ENCODE measurements around the gene SPN. TPM values are rescaled to one million over a fixed set of nuclear protein-coding genes. Genes with fewer than 3 reads are reported as not detected.

The SPN gene
- total and polyA plus RNA-seq, 2 experiments from 2014 or later, result 0.03 to 0.05 TPM

DNA sequence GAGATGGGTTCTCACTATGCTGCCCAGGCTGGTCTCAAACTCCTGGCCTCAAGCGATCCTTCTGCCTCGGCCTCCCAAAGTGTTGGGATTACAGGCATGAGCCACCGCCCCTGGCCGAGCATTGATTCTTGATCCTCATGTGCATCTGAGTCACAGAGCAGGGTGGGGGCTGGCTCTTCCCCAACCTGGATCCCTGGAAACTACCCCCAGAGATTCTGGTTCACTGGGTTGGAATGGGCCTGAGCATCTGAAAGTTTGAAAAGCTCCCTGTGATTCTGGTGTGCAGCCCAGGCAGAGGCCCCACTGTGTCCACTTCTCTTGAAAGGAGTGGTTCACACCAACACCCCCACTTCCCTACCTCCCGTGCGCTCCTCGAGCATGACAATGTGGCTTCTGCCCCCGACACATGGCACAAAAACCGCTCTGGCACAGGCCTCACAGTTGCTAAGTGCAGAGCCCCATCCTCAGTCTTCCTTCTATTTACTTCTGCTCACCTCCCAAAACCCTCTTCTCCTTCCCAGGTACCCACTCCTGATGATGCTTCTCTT, 20.6 kb downstream of the SPN start:
- no peak for DNase-seq (ENCODE audit: low spot score)
- no peak overlapping the region for H3K4me3 ChIP-seq
- peaks cover 8% of the 10 kb centered on the region for H3K4me1 ChIP-seq (ENCODE audit: insufficient read depth)
- no peaks in the 10 kb centered on the region for H3K9me2 ChIP-seq (replicated peaks; ENCODE audit: insufficient read depth)
- H2AFZ ChIP-seq, result no peak overlapping the region
- no peak overlapping the region for H3K4me2 ChIP-seq
- no peaks in the 10 kb centered on the region for H3K27me3 ChIP-seq
- H3K9me3 ChIP-seq (ENCODE audit: low read depth), result no peaks in the 10 kb centered on the region
- no peak overlapping the region for H3K27ac ChIP-seq
- peaks cover 84% of the 10 kb centered on the region for H3K79me2 ChIP-seq
- no peak for TF ChIP-seq EZH2phosphoT487 (IDR thresholded peaks at IDR 0.05; ENCODE audit: low read depth, severe bottlenecking, unreplicated experiment)
- TF ChIP-seq EZH2 (IDR thresholded peaks at IDR 0.05; ENCODE audit: borderline replicate concordance), result no peak
- TF ChIP-seq, protein P1, sequence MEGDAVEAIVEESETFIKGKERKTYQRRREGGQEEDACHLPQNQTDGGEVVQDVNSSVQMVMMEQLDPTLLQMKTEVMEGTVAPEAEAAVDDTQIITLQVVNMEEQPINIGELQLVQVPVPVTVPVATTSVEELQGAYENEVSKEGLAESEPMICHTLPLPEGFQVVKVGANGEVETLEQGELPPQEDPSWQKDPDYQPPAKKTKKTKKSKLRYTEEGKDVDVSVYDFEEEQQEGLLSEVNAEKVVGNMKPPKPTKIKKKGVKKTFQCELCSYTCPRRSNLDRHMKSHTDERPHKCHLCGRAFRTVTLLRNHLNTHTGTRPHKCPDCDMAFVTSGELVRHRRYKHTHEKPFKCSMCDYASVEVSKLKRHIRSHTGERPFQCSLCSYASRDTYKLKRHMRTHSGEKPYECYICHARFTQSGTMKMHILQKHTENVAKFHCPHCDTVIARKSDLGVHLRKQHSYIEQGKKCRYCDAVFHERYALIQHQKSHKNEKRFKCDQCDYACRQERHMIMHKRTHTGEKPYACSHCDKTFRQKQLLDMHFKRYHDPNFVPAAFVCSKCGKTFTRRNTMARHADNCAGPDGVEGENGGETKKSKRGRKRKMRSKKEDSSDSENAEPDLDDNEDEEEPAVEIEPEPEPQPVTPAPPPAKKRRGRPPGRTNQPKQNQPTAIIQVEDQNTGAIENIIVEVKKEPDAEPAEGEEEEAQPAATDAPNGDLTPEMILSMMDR (IDR thresholded peaks at IDR 0.05; ENCODE audit: poor library complexity), result no peak
- no peaks in the 10 kb centered on the region for H3K36me3 ChIP-seq (replicated peaks; ENCODE audit: insufficient read depth, low read depth)
- WGBS (ENCODE audit: low lambda C conversion rate, missing lambda C conversion rate), result 95% methylated on average over 9 of the region's 9 CpGs
- peaks cover 50% of the 10 kb centered on the region for H4K20me1 ChIP-seq (ENCODE audit: insufficient read depth, poor library complexity, severe bottlenecking)

DNA sequence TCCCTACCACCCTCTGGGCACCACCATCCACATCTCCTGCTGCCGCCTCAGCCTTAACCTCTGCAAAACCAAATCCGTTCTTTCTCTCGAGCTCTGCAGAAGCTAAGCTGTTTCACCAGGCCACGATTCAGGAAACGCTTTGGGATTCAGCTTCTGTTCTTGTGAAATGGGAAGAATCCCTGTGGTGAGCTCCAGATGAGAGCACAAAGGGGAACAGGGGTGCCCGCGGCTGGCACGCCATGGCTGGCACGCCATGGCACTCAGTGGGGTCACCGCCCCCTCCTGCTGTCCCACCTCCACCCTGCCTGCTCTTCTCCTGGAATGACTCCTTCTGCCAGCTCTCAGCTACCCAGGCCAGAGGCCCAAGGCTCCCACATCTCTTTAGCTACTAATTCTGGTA, 21.6 kb downstream of the SPN start:
- no peak for DNase-seq (ENCODE audit: low spot score)
- H3K9me2 ChIP-seq (replicated peaks; ENCODE audit: insufficient read depth), result no peaks in the 10 kb centered on the region
- no peaks in the 10 kb centered on the region for H3K27me3 ChIP-seq
- H3K4me3 ChIP-seq, result no peak overlapping the region
- no peak overlapping the region for H3K27ac ChIP-seq
- H4K20me1 ChIP-seq (ENCODE audit: insufficient read depth, poor library complexity, severe bottlenecking), result peaks cover 56% of the 10 kb centered on the region
- H2AFZ ChIP-seq, result no peak overlapping the region
- no peaks in the 10 kb centered on the region for H3K36me3 ChIP-seq (replicated peaks; ENCODE audit: insufficient read depth, low read depth)
- WGBS (ENCODE audit: low lambda C conversion rate, missing lambda C conversion rate), result 97% methylated on average over 10 of the region's 10 CpGs
- H3K4me2 ChIP-seq, result no peak overlapping the region
- H3K79me2 ChIP-seq, result peaks cover 95% of the 10 kb centered on the region
- peaks cover 8% of the 10 kb centered on the region for H3K4me1 ChIP-seq (ENCODE audit: insufficient read depth)
- no peaks in the 10 kb centered on the region for H3K9me3 ChIP-seq (ENCODE audit: low read depth)
- TF ChIP-seq EZH2 (IDR thresholded peaks at IDR 0.05; ENCODE audit: borderline replicate concordance) (no peak), EZH2phosphoT487 (IDR thresholded peaks at IDR 0.05; ENCODE audit: low read depth, severe bottlenecking, unreplicated experiment) (no peak)
- TF ChIP-seq, protein P1 (IDR thresholded peaks at IDR 0.05; ENCODE audit: poor library complexity), result no peak

DNA sequence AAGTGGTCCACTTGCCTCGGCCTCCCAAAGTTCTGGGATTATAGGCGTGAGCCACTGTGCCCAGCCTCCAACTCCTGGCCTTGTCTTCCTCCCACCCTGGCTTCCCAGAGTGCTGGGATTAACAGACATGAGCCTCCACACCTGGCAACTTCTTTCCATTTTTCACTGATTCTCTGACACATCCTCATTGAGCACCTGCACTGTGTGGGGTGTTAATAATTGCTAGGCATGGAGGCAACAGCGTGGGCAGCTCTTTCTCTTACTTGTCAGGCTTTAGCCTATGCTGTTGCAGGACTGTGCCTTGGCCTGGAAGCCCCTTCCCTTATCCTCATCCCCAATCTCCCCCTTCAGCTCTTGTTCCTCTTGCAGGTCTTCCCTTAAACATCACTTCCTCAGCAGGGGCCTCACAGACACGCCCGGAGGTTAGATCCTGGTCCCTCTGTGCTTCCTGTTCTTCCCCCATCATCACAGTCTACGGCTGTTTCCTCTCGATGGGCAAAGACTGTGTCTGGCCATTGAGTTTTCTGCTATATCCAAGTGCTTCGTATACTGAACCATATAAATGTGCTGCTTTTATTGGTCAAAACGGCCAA, 23.8 kb downstream of the SPN start:
- DNase-seq (ENCODE audit: low spot score), result no peak
- no peak for TF ChIP-seq EZH2phosphoT487 (IDR thresholded peaks at IDR 0.05; ENCODE audit: low read depth, severe bottlenecking, unreplicated experiment)
- TF ChIP-seq, protein P1 (IDR thresholded peaks at IDR 0.05; ENCODE audit: poor library complexity), result no peak
- no peak for TF ChIP-seq EZH2 (IDR thresholded peaks at IDR 0.05; ENCODE audit: borderline replicate concordance)
- H3K4me3 ChIP-seq, result no peak overlapping the region
- H4K20me1 ChIP-seq (ENCODE audit: insufficient read depth, poor library complexity, severe bottlenecking), result peaks cover 71% of the 10 kb centered on the region
- H3K27me3 ChIP-seq, result no peaks in the 10 kb centered on the region
- peaks cover 100% of the 10 kb centered on the region for H3K79me2 ChIP-seq
- no peaks in the 10 kb centered on the region for H3K36me3 ChIP-seq (replicated peaks; ENCODE audit: insufficient read depth, low read depth)
- no peaks in the 10 kb centered on the region for H3K9me2 ChIP-seq (replicated peaks; ENCODE audit: insufficient read depth)
- H2AFZ ChIP-seq, result no peak overlapping the region
- 87% methylated on average over 9 of the region's 9 CpGs for WGBS (ENCODE audit: low lambda C conversion rate, missing lambda C conversion rate)
- no peaks in the 10 kb centered on the region for H3K4me1 ChIP-seq (ENCODE audit: insufficient read depth)
- H3K4me2 ChIP-seq, result no peak overlapping the region
- H3K27ac ChIP-seq, result no peak overlapping the region
- no peaks in the 10 kb centered on the region for H3K9me3 ChIP-seq (ENCODE audit: low read depth)

Measured in hepatocyte (in vitro differentiated cells).